ENCODE measurements around the gene POFUT2.

DNA sequence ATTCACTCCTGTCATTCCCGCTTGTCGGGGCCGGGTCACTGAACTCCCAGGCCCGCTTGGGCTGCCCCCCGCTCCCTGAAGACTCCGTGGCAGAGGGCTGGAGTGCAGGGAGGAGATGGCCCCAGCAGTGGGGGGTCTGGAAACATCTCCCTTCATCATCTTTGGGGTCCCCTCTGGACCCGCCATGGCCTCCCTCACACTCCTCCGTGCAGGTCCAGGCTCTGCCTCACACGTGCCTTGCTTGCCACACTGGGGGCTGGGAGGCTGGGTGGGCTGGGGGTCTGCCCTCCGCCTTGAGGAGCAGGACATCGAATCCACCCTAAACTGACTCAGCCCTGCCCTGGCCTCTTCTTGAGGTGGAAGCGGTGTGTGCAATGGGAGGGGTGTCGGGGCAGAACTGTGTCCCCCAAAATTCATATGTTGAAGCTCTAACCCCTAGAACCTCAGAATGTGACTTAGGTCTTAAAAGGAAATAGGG lies 35.2 kb downstream of the POFUT2 start:
- no peak for TF ChIP-seq POLR2A (IDR thresholded peaks at IDR 0.05)
- TF ChIP-seq, protein P1, sequence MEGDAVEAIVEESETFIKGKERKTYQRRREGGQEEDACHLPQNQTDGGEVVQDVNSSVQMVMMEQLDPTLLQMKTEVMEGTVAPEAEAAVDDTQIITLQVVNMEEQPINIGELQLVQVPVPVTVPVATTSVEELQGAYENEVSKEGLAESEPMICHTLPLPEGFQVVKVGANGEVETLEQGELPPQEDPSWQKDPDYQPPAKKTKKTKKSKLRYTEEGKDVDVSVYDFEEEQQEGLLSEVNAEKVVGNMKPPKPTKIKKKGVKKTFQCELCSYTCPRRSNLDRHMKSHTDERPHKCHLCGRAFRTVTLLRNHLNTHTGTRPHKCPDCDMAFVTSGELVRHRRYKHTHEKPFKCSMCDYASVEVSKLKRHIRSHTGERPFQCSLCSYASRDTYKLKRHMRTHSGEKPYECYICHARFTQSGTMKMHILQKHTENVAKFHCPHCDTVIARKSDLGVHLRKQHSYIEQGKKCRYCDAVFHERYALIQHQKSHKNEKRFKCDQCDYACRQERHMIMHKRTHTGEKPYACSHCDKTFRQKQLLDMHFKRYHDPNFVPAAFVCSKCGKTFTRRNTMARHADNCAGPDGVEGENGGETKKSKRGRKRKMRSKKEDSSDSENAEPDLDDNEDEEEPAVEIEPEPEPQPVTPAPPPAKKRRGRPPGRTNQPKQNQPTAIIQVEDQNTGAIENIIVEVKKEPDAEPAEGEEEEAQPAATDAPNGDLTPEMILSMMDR (IDR thresholded peaks at IDR 0.05), result no peak
